ENCODE data around the gene CASP8. TPM values are rescaled to one million over a fixed set of nuclear protein-coding genes. Genes with fewer than 3 reads are reported as not detected.

Gene CASP8
- total and polyA plus RNA-seq, 2 experiments from 2014 or later: 17.1 to 24.4 TPM

GRCh38 chr2:201307876-201308275 lies 47.5 kb downstream of the CASP8 start:
- WGBS (ENCODE audit: low lambda C conversion rate, missing lambda C conversion rate): 94% methylated on average over 3 of the region's 3 CpGs
- Histone ChIP-seq H3K36me3 (replicated peaks; ENCODE audit: insufficient read depth, low read depth) (no peaks in the 10 kb centered on the region), H3K79me2 (no peaks in the 10 kb centered on the region), H3K27ac (no peak overlapping the region), H3K27me3 (no peaks in the 10 kb centered on the region), H3K4me2 (no peak overlapping the region), H2AFZ (no peak overlapping the region), H3K4me3 (no peak overlapping the region), H4K20me1 (ENCODE audit: insufficient read depth, poor library complexity, severe bottlenecking) (no peaks in the 10 kb centered on the region), H3K9me2 (replicated peaks; ENCODE audit: insufficient read depth) (no peaks in the 10 kb centered on the region), H3K9me3 (ENCODE audit: low read depth) (no peaks in the 10 kb centered on the region), H3K4me1 (ENCODE audit: insufficient read depth) (no peaks in the 10 kb centered on the region)
- no peak for TF ChIP-seq EZH2 (IDR thresholded peaks at IDR 0.05; ENCODE audit: borderline replicate concordance)
- TF ChIP-seq CTCF (IDR thresholded peaks at IDR 0.05; ENCODE audit: poor library complexity): no peak
- no peak for TF ChIP-seq EZH2phosphoT487 (IDR thresholded peaks at IDR 0.05; ENCODE audit: low read depth, severe bottlenecking, unreplicated experiment)
- DNase-seq (ENCODE audit: low spot score): no peak

- H3K9me2 ChIP-seq (replicated peaks; ENCODE audit: insufficient read depth): no peaks in the 10 kb centered on the region
- no peak for DNase-seq (ENCODE audit: low spot score)
- no peak overlapping the region for H3K4me2 ChIP-seq
- H3K36me3 ChIP-seq (replicated peaks; ENCODE audit: insufficient read depth, low read depth): no peaks in the 10 kb centered on the region
- H3K79me2 ChIP-seq: no peaks in the 10 kb centered on the region
- 94% methylated on average over 3 of the region's 3 CpGs for WGBS (ENCODE audit: low lambda C conversion rate, missing lambda C conversion rate)
- no peaks in the 10 kb centered on the region for H3K9me3 ChIP-seq (ENCODE audit: low read depth)
- H4K20me1 ChIP-seq (ENCODE audit: insufficient read depth, poor library complexity, severe bottlenecking): no peaks in the 10 kb centered on the region
- H3K27me3 ChIP-seq: no peaks in the 10 kb centered on the region
- no peak overlapping the region for H3K4me3 ChIP-seq
- TF ChIP-seq CTCF (IDR thresholded peaks at IDR 0.05; ENCODE audit: poor library complexity): no peak
- no peak for TF ChIP-seq EZH2phosphoT487 (IDR thresholded peaks at IDR 0.05; ENCODE audit: low read depth, severe bottlenecking, unreplicated experiment)
- TF ChIP-seq EZH2 (IDR thresholded peaks at IDR 0.05; ENCODE audit: borderline replicate concordance): no peak
- H3K27ac ChIP-seq: no peak overlapping the region
- no peak overlapping the region for H2AFZ ChIP-seq
- no peaks in the 10 kb centered on the region for H3K4me1 ChIP-seq (ENCODE audit: insufficient read depth)
Observed at GRCh38 chr2:201308914-201309313, 48.6 kb downstream of the CASP8 start.

DNA sequence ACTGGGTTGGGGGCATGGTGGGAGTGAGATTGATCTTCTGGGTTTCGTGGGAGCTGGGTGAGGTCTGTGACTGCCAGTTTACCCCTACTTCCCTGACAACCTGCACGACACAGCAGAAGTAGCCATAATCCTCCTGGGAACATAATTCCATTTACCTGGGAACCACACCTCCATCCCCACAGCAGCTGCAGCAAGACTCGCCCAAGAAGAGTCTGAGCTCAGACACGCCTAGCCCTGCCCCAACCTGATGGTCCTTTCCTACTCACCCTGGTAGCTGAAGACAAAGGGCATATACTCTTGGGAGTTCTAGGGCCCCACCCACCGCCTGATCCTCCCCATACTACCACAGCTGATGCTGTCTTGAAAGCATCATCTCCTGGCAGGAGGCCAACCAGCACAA lies 53.0 kb downstream of the CASP8 start:
- Histone ChIP-seq H3K4me2 (no peak overlapping the region), H4K20me1 (ENCODE audit: insufficient read depth, poor library complexity, severe bottlenecking) (no peaks in the 10 kb centered on the region), H3K79me2 (no peaks in the 10 kb centered on the region), H3K4me1 (ENCODE audit: insufficient read depth) (no peaks in the 10 kb centered on the region), H3K9me2 (replicated peaks; ENCODE audit: insufficient read depth) (no peaks in the 10 kb centered on the region), H3K9me3 (ENCODE audit: low read depth) (no peaks in the 10 kb centered on the region), H3K27me3 (no peaks in the 10 kb centered on the region), H3K27ac (no peak overlapping the region), H3K4me3 (no peak overlapping the region), H2AFZ (no peak overlapping the region), H3K36me3 (replicated peaks; ENCODE audit: insufficient read depth, low read depth) (no peaks in the 10 kb centered on the region)
- no peak for DNase-seq (ENCODE audit: low spot score)
- TF ChIP-seq EZH2phosphoT487 (IDR thresholded peaks at IDR 0.05; ENCODE audit: low read depth, severe bottlenecking, unreplicated experiment): no peak
- TF ChIP-seq CTCF (IDR thresholded peaks at IDR 0.05; ENCODE audit: poor library complexity): no peak
- no peak for TF ChIP-seq EZH2 (IDR thresholded peaks at IDR 0.05; ENCODE audit: borderline replicate concordance)
- 81% methylated on average over 5 of the region's 5 CpGs for WGBS (ENCODE audit: low lambda C conversion rate, missing lambda C conversion rate)

DNA sequence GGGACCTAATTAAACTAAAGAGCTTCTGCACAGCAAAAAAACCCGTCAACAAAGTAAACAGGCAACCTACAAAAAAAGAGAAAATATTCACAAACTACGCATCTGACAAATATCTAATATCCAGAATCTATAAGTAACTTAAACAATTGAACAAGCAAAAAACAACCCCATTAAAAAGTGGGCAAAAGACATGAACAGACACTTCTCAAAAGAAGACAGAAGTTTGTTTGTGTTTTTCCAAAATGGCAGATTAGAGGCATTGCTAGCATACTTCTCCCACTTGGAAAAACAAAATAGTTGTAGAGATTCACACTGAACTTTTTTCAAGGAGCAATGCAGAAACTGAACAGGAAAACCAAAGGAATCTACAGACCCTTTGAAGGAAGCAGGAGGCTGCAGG lies 59.2 kb downstream of the CASP8 start:
- H3K36me3 ChIP-seq (replicated peaks; ENCODE audit: insufficient read depth, low read depth): no peaks in the 10 kb centered on the region
- no peak overlapping the region for H2AFZ ChIP-seq
- no peaks in the 10 kb centered on the region for H3K79me2 ChIP-seq
- 74% methylated on average over 2 of the region's 2 CpGs for WGBS (ENCODE audit: low lambda C conversion rate, missing lambda C conversion rate)
- no peaks in the 10 kb centered on the region for H4K20me1 ChIP-seq (ENCODE audit: insufficient read depth, poor library complexity, severe bottlenecking)
- no peak overlapping the region for H3K4me3 ChIP-seq
- H3K9me3 ChIP-seq (ENCODE audit: low read depth): no peaks in the 10 kb centered on the region
- no peaks in the 10 kb centered on the region for H3K9me2 ChIP-seq (replicated peaks; ENCODE audit: insufficient read depth)
- no peak overlapping the region for H3K27ac ChIP-seq
- DNase-seq (ENCODE audit: low spot score): no peak
- H3K4me2 ChIP-seq: no peak overlapping the region
- H3K4me1 ChIP-seq (ENCODE audit: insufficient read depth): no peaks in the 10 kb centered on the region
- no peak for TF ChIP-seq CTCF (IDR thresholded peaks at IDR 0.05; ENCODE audit: poor library complexity)
- TF ChIP-seq EZH2phosphoT487 (IDR thresholded peaks at IDR 0.05; ENCODE audit: low read depth, severe bottlenecking, unreplicated experiment): no peak
- no peak for TF ChIP-seq EZH2 (IDR thresholded peaks at IDR 0.05; ENCODE audit: borderline replicate concordance)
- no peaks in the 10 kb centered on the region for H3K27me3 ChIP-seq

Measured in hepatocyte (in vitro differentiated cells).